Gastroesophageal sphincter (tissue), 4 donors: ENCODE data around the gene TAC3. TPM values are rescaled to one million over a fixed set of nuclear protein-coding genes. Genes with fewer than 3 reads are reported as not detected.
"Not testable (repeated sequence)": the region's sequence is repeated elsewhere in the genome, so short reads cannot be mapped to it uniquely, and the experiment has no call there.

Experiments
- ATAC-seq: fragments of 150-250 bp; one replicate; pipeline ENCODE4 v1.9.1; 2016; ENCODE audit warnings: mild to moderate bottlenecking, moderate library complexity
- H3K27ac ChIP-seq, 4 donors: fragments of 200-600 bp; sonication (generic) in 3 of 4; 1 replicate in 3 of 4; 2 replicates in 1 of 4; pipeline ENCODE4 v1.5.1; 2016 to 2019
- H3K27me3 ChIP-seq: fragments of 200-600 bp; sonication (generic); one replicate; pipeline ENCODE4 v1.5.1; 2019
- H3K36me3 ChIP-seq, 2 donors: fragments of 200-600 bp; sonication (generic); one replicate each; pipeline ENCODE4 v1.5.1; 2019; ENCODE audit warnings: control low read depth in 1 of 2
- H3K4me1 ChIP-seq, 3 donors: fragments of 200-600 bp; sonication (generic); 1 replicate in 2 of 3; 2 replicates in 1 of 3; pipeline ENCODE4 v1.5.1; 2016 to 2019; ENCODE audit warnings: control low read depth in 2 of 3
- H3K4me3 ChIP-seq, 2 donors: fragments of 200-600 bp; sonication (generic); one replicate each; pipeline ENCODE4 v1.5.1; 2019; ENCODE audit warnings: mild to moderate bottlenecking in 1 of 2, moderate library complexity in 1 of 2
- H3K9me3 ChIP-seq, 3 donors: fragments of 200-600 bp; sonication (generic); one replicate each; pipeline ENCODE4 v1.5.1; 2017 to 2019; ENCODE audit warnings: control low read depth in 2 of 3
- EP300 ChIP-seq: sonication (generic); formaldehyde crosslinking; IDR thresholded peaks from one replicate; pipeline ENCODE4 v1.6.1; 2017; ENCODE audit warnings: antibody characterized with exemption, mild to moderate bottlenecking
- POLR2A ChIP-seq, 2 donors: fragments of 450-650 bp; IDR thresholded peaks; one replicate each; pipeline ENCODE4 v1.6.1; 2017; ENCODE audit warnings: antibody characterized with exemption in 2 of 2, mild to moderate bottlenecking in 2 of 2, moderate library complexity in 1 of 2
- POLR2AphosphoS5 ChIP-seq: sonication (generic); formaldehyde crosslinking; IDR thresholded peaks from one replicate; pipeline ENCODE4 v1.6.1; 2017; ENCODE audit warnings: antibody characterized with exemption
- WGBS, 2 donors: methylation state at CpG; one replicate each; pipeline ENCODE4 v1.1.5; 2018; ENCODE audit warnings: low coverage in 1 of 2; 5-methylcytosine and 5-hydroxymethylcytosine counted together
- total RNA-seq, 4 donors: library from RNA; depleted of rRNA; stranded (reverse); fragments of >200 nt; gene quantifications; one replicate each; pipeline ENCODE4 v1.1.0, GENCODE V29; 2016
- TF ChIP-seq, protein P1 (sequence below), 4 experiments: fragments of 200-600 bp in 2 of 4; fragments of 450-650 bp in 2 of 4; sonication (generic) in 1 of 4; IDR thresholded peaks; one replicate each; pipeline ENCODE4 v1.5.1; 2017 to 2019; ENCODE audit warnings: antibody characterized with exemption in 4 of 4, mild to moderate bottlenecking in 2 of 4, moderate library complexity in 2 of 4

The TAC3 gene
- total RNA-seq, 4 donors from 2014 or later: not detected

DNA sequence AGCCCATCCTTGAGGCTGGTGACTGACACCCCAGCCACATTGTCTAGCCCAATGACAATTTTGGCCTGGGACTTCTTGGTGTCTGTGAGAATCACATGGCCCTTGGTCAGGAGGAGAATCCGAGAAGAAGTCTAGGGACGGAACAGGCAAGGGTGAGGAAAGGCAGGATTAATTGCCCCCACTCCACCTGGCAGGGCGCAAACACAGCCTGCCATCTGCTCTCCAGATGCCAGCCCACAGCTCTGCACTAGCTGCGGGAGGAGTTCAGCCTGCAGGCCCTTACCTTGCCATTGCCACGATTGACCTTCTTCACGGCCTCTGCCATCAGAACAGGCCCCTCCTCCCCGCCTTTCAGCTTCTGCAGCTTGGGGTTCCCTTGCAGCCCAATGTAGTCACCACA, 13.1 kb upstream of the TAC3 start:
- no peaks in the 10 kb centered on the region for H3K36me3 ChIP-seq
- H3K27ac ChIP-seq: no peak overlapping the region
- 79% methylated on average over 2 of the region's 7 CpGs; no CpG with 5 or more reads in 1 of the 2 donors for WGBS, 2 donors
- peaks cover 0 to 5% (median 0%) of the 10 kb centered on the region in 3 donors for H3K4me1 ChIP-seq
- no peaks in the 10 kb centered on the region for H3K27me3 ChIP-seq
- TF ChIP-seq EP300: no peak
- ATAC-seq: no peak
- H3K4me3 ChIP-seq: no peak overlapping the region
- H3K9me3 ChIP-seq: no peaks in the 10 kb centered on the region

- Histone ChIP-seq H3K27ac (no peak overlapping the region), H3K4me1 (peaks cover 0 to 5% (median 0%) of the 10 kb centered on the region in 3 donors), H3K36me3 (no peaks in the 10 kb centered on the region), H3K27me3 (no peaks in the 10 kb centered on the region), H3K4me3 (no peak overlapping the region), H3K9me3 (no peaks in the 10 kb centered on the region)
- WGBS, 2 donors: 66 to 85% methylated on average over 4 to 5 of the region's 5 CpGs
- no peak for ATAC-seq
- TF ChIP-seq EP300: no peak
Observed at GRCh38 chr12:57027805-57028153, 11.4 kb upstream of the TAC3 start.

DNA sequence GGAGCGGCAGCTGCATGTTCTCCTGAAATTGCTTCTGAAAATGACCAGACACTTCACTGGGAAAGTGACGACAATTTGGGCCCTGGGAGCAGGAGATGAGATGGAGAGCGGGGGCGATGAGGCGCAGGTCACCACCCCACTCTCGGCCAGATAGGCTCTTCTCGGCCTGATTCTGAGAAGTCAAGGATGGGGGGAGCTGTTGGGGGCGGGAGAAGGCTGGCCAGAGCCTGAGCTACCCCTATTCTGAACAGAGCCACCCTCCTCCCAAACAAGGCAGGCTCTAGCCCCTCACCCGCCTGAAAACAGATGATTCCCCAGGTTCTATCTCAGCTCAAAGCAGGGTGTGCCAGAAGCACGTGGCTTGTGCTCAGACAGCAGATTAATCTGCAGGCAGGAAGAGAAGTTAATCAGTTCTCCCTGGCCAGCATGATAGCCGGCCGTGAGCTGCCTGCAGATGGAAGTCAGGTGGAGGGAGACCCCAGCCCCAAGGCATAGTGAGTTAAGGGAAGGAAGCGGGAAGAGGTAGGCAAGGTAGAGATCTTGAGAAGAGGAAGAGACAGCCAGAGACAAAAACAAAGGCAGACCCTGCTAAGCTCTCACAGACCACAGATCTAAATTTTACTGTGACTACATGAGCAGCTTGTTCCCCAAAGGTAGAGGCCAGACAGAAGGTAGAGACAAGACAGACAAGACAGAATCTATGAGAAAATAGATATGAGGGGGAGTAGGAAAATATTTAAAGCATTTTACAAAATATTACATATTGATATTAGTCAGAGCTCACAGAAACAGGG, 10.9 kb upstream of the TAC3 start:
- no peaks in the 10 kb centered on the region for H3K27me3 ChIP-seq
- no peak for ATAC-seq
- peaks cover 0 to 5% (median 0%) of the 10 kb centered on the region in 3 donors for H3K4me1 ChIP-seq
- no peak overlapping the region for H3K27ac ChIP-seq
- no peaks in the 10 kb centered on the region for H3K36me3 ChIP-seq
- no peak for TF ChIP-seq POLR2A (IDR thresholded peaks at IDR 0.05)
- TF ChIP-seq POLR2AphosphoS5: no peak
- WGBS, 2 donors: 47% methylated on average over 11 of the region's 13 CpGs; no CpG with 5 or more reads in 1 of the 2 donors
- no peak overlapping the region for H3K4me3 ChIP-seq
- H3K9me3 ChIP-seq: no peaks in the 10 kb centered on the region

- Histone ChIP-seq H3K27me3 (no peaks in the 10 kb centered on the region), H3K4me1 (peaks cover 0 to 5% (median 0%) of the 10 kb centered on the region in 3 donors), H3K4me3 (no peak overlapping the region), H3K36me3 (no peaks in the 10 kb centered on the region), H3K9me3 (no peaks in the 10 kb centered on the region), H3K27ac (no peak overlapping the region)
- TF ChIP-seq, protein P1, sequence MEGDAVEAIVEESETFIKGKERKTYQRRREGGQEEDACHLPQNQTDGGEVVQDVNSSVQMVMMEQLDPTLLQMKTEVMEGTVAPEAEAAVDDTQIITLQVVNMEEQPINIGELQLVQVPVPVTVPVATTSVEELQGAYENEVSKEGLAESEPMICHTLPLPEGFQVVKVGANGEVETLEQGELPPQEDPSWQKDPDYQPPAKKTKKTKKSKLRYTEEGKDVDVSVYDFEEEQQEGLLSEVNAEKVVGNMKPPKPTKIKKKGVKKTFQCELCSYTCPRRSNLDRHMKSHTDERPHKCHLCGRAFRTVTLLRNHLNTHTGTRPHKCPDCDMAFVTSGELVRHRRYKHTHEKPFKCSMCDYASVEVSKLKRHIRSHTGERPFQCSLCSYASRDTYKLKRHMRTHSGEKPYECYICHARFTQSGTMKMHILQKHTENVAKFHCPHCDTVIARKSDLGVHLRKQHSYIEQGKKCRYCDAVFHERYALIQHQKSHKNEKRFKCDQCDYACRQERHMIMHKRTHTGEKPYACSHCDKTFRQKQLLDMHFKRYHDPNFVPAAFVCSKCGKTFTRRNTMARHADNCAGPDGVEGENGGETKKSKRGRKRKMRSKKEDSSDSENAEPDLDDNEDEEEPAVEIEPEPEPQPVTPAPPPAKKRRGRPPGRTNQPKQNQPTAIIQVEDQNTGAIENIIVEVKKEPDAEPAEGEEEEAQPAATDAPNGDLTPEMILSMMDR (IDR thresholded peaks at IDR 0.05): no peak
- no peak for TF ChIP-seq EP300
- no peak for TF ChIP-seq POLR2A (IDR thresholded peaks at IDR 0.05)
- no peak for TF ChIP-seq POLR2AphosphoS5
- no peak for ATAC-seq
- WGBS, 2 donors: 100% methylated on average over 1 of the region's 2 CpGs; no CpG with 5 or more reads in 1 of the 2 donors
Observed at GRCh38 chr12:57025196-57025595, 8.9 kb upstream of the TAC3 start.

DNA sequence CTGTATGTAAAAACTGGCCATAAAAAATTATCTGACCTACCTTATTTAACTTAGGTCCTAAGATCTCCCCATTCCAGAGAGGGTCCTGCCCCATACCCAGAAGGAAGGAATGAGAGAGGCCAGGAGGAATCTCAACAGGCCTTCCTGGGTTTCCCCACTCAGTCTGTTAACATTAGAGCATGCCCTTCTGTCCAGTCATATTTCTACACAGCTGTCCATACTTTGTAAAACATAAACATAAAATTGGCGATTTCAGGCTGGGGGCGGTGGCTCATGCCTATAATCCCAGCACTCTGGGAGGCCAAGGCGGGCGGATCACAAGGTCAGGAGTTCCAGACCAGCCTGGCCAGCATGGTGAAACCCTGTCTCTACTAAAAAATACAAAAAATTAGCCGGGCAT, 6.0 kb upstream of the TAC3 start:
- not testable (repeated sequence) for H3K4me3 ChIP-seq, H3K4me1 ChIP-seq, ATAC-seq, H3K27me3 ChIP-seq, H3K36me3 ChIP-seq, H3K27ac ChIP-seq, H3K9me3 ChIP-seq
- WGBS, 2 donors: 57% methylated on average over 2 of the region's 5 CpGs; no CpG with 5 or more reads in 1 of the 2 donors

DNA sequence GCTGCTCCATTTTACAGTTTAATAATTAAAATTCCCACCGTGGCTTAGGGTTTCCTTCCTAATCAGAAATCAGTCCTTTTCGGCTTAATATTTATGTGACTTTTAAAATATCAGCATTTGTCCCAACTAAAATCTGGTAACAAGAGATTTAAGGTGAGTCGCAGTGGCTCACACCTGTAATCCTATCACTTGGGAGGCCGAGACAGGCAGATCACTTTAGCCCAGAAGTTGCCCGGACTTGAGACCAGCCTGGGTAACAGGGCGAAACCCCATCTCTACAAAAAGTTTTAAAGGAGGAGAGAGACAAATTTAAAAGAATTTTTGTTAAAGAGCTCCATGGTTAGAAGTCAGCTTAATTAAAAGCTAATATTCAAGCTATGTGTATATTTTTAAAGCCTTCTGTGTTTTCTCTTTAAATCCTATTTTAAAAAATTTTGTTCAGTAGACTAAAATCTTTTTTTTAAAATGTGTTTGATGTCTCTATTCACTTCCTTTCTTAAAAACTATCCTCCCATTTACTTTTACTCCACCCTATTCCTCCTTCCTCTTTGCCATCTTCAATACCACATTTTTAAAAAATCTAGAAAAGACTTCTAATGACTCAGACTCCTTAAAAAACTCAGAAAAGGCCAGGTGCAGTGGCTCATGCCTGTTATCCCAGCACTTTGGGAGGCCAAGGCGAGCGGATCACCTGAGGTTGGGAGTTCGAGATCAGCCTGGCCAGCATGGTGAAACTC, 3.8 kb upstream of the TAC3 start:
- TF ChIP-seq EP300 (no peak), POLR2AphosphoS5 (no peak), POLR2A (IDR thresholded peaks at IDR 0.05) (no peak)
- TF ChIP-seq, protein P1 (IDR thresholded peaks at IDR 0.05): no peak
- Histone ChIP-seq H3K4me1 (no peaks in the 10 kb centered on the region), H3K27me3 (peaks cover 15% of the 10 kb centered on the region), H3K27ac (no peak overlapping the region), H3K36me3 (no peaks in the 10 kb centered on the region), H3K9me3 (no peaks in the 10 kb centered on the region), H3K4me3 (no peak overlapping the region)
- WGBS, 2 donors: 82 to 87% methylated on average over 5 to 6 of the region's 9 CpGs
- no peak for ATAC-seq

- TF ChIP-seq POLR2A (IDR thresholded peaks at IDR 0.05) (no peak), EP300 (no peak), POLR2AphosphoS5 (no peak)
- TF ChIP-seq, protein P1 (IDR thresholded peaks at IDR 0.05): no peak
- Histone ChIP-seq H3K4me1 (no peaks in the 10 kb centered on the region), H3K27me3 (peaks cover 28% of the 10 kb centered on the region), H3K4me3 (no peak overlapping the region), H3K27ac (no peak overlapping the region), H3K9me3 (no peaks in the 10 kb centered on the region), H3K36me3 (no peaks in the 10 kb centered on the region)
- 60% methylated on average over 1 of the region's 1 CpG for WGBS, 2 donors
- no peak for ATAC-seq
Observed at GRCh38 chr12:57018906-57019305, 2.6 kb upstream of the TAC3 start.

GRCh38 chr12:57018353-57018752, 2.0 kb upstream of the TAC3 start:
- WGBS, 2 donors: 45 to 75% methylated on average over 3 of the region's 5 CpGs
- not testable (repeated sequence) for H3K9me3 ChIP-seq, ATAC-seq, H3K4me3 ChIP-seq, H3K4me1 ChIP-seq, H3K36me3 ChIP-seq, H3K27ac ChIP-seq
- H3K27me3 ChIP-seq: peaks cover 33% of the 10 kb centered on the region
